HuH-7.5 (cell line): ENCODE measurements around the gene LZTFL1.

Experiments used
- DNase-seq: peaks from one replicate; pipeline ENCODE4 v3.0.0; 2011; ENCODE audit warnings: low spot score

LZTFL1 gene

DNA sequence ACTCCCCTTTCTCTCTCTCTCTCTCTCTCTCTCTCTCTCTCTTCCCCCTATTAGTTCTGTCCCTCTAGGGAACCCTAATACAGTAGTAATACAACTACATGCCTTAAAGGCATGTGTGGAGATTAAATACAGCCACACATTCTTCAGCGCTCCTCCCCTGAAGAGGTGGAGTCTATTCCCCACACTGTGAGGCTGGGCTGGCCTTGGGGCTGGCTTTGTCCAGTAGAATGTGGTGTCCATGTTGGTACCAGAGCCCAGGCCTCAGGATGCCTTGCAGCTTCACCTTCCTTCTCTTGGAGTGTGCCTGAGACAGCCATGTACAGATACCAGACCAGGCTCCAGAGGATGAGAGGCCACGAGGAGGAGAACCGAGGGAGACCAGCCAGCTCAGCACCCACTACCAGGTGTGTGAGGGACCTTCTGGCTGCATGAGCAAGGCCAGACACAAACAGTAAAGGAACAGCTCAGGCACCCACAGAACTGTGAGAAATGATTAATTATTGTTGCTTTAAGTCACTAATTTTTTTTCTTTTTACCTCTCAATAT, 56.2 kb downstream of the LZTFL1 start:
- no peak for DNase-seq

DNA sequence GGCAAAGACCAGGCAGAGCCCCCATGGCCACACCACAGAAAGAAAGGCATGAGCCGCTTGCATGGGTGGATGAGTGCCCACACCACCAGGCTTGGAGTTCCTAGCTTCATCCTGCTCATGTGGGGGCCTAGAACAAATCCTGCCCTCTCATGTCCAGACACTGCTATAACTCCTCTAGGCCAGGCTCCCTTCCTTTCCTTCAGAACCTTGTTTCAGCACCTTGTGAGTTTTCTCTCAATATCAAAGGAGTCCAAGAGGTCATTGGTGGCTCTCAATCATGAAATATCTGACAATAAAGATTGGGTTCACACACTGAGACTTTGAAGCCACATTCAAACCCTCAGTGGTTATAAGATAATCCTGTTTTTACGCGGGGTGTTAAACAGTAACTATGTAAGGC, 58.3 kb downstream of the LZTFL1 start:
- no peak for DNase-seq

DNA sequence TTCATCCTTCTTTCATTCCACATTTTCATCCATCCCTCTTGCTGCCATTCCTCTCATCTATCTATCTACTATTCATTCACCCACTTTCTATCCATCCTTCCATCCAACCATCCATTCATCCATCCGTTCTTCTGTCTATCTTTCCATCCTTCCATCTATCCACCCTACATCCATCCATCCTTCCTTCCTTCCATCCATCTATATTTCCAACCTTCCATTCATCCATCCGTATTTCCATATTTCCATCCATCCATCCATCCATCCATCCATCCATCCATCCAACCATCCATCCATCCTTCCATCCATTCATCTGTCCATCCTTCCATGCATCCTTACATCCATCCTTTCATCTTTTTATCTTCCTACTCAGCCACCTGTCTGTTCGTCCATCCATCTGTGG, 59.5 kb downstream of the LZTFL1 start:
- DNase-seq = no peak

DNA sequence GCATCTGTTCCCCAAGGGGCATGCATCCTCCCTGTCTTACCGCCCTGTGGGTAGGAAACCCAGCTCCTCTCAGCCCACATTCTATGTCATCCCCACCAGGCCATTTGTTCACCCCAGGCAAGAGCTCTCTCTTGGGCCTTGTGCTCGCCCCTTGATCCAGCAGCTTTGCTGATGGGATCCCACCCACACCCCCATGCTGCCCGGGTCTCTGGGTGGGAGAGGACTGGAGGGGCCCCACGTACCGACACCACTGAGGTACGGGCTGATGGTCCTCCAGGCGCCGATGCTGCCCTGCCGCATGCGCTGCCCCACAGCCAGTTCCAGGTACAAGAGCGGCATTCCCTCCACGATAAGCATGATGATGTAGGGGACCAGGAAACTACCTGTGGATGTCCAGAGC, 60.1 kb downstream of the LZTFL1 start:
- no peak for DNase-seq

DNA sequence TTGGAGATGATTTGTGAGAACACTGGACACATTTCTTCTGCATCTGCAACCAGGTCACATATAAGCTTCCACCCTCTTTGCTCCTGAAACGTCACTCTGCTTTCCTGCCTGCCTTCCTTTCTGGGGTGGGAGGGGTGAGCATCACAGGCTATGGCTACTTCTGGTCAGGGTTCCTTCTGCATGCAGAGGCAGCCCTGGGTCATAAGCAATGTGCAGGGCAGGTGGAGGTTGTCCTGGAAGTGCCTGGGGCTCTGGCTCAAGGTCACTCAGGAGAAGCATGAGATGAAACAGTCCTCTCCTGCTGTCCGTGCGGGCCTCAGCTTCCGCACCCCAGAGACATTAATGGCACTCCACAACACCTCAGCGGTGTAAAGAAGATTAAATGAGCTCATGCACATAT, 60.6 kb downstream of the LZTFL1 start:
- no peak for DNase-seq

DNA sequence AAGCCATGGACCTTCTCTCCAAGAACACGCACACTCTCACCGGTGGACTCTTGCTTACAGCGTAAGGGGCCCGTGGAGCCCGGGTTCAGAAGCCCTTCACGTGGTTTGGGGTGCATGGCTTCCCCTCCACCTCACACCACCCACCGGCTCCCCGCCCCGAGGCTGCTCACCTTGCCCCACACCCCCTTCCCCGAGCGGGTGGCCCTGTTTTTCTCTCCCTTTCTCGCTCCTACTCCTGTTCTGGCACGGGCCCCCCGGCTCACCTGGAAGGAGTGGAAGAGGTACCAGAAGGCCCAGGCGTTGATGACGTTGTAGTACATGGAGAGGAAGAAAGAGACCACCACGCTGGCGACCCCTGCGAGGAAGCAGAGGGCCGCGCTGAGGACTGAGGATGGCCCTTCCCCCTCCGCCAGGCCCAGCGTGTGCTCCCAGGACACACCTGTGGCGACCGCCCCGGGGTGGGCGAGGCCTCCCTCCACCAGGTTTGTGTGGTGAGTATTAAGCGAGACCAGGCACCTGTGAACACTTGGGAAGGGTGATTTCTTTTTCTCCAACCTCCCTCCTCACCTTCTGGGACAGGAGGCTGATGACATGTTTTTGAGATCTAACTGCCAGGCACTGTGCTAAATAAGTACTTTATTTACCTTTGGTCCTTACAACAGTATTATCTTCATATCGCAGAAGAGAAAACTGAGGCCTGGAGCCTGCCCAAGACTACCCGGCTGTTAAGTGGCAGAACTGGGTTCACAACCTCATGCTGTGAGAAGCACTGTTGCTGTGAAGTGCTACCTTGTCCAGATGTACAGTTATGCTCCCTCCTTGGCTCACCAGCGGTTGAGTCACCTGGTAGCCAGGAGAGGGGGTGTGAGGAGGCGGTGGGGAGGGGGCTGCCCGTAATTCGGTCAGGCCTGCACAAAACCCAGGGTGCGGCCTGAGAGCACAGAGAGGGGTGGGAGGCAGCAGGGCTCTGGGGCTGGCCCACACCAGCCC, 61.9 kb downstream of the LZTFL1 start:
- DNase-seq = no peak

DNA sequence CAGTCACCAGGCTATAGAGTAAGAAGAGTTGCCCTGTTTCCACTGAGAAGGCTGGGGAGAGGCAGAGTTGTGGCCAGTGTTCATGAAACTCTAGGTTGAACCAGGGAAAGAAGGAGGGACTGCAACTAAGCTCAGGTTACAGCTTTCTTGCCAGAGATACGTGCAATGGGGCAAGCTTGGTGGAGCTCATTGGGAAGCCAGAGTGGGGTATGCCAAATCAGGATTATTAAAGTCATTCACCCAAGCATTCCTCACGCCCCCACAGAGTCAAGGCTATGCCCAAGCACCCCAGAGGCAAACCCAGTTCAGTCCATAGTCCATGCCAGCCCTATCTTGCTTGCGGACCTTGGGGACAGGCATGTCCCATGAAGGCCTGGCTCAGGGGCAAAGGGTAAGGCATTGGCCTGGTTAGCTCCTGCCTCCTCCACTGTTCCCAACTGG, 63.1 kb downstream of the LZTFL1 start:
- DNase-seq = no peak

DNA sequence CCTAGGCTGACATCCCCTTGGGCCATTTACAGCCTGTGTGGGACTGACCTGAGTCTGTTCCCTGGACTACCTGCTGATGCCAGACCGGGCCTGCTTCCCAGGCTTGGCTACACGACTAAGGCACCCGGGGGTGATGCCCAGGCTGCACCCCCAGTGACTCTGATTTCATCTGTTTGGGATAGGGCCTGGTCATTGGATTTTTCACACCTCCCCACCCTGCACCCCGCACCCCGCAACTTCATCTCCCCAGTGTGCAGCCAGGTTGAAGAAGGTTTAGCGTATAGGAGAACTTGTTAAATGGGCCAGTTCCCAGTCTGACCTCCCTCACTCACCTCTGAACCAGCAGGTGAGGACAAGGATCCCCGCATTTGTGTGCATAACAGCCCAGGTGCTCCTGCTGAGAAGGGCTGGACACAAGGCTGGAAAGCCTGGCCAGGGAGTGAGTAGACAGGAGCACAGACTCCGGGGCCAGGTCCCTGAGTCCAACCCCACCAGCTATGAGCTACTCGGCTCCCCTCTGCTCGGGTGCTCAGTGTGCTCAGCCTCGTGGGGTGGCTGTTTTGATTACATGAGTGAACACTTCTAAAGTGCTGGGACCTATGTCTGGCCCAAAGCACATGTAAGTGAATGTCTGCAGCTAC, 64.1 kb downstream of the LZTFL1 start:
- DNase-seq = no peak

DNA sequence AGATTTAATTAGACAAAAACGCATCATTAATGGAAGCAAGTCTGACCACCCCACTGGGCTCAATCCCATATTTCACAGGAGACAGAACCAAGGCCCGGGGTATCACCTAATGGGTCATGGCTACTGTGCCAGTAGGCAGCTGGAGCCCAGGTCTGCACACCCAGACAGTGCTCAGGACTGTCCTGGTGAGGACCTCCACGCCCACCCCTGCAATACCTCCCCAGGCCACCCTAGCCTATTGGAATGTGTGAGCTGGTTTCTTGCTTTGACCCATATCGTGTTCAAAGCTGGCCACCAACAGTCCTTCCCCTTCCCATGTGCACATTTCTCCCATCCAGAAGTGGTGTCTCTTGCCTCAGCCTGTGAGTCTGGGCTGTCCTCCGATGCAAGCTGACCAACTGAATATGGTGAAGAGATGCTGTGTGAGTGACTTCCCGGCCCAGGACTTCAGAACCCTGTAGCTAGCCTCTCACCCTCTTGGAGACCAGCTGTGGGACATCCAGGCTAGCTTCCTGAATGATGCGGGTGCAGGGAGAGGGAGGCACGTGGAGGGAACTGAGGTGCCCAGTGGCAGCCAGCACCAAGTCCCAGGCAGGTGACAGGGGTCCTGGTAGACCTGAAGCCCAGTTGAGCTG, 64.7 kb downstream of the LZTFL1 start:
- DNase-seq = no peak

DNA sequence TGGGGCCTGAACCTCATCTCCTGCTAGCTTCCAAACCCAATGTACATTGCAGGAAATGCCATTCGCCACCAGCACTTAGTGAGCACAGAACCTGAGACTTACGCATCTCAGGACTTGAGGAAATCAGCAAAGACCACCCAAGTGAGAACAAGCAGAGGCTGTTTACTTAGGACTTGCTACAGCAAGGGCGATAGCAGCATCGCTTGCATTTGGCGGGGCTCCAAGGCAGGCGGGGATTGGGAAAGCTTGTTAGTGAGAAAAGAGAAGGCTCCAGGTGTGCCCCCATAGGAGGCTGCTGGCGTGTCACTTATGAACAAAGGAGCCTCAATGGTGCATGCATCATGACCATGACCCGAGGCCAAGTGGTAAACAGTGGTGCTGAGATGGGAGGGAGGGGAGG, 65.3 kb downstream of the LZTFL1 start:
- DNase-seq = no peak

DNA sequence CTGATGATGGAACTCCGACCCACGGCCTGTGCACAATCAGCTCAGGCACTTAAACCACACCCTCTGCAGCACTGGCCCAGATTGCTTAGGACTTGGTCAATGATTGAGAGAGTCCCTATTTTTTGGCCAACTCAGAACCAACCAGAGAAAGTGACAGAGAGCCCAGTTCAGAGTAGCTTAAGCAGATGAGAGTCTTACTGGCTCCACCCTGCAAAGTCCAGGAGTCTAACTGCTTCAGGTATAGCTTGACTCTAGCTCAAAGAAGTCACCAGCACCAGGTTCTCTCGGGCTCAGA, 65.7 kb downstream of the LZTFL1 start:
- no peak for DNase-seq

DNA sequence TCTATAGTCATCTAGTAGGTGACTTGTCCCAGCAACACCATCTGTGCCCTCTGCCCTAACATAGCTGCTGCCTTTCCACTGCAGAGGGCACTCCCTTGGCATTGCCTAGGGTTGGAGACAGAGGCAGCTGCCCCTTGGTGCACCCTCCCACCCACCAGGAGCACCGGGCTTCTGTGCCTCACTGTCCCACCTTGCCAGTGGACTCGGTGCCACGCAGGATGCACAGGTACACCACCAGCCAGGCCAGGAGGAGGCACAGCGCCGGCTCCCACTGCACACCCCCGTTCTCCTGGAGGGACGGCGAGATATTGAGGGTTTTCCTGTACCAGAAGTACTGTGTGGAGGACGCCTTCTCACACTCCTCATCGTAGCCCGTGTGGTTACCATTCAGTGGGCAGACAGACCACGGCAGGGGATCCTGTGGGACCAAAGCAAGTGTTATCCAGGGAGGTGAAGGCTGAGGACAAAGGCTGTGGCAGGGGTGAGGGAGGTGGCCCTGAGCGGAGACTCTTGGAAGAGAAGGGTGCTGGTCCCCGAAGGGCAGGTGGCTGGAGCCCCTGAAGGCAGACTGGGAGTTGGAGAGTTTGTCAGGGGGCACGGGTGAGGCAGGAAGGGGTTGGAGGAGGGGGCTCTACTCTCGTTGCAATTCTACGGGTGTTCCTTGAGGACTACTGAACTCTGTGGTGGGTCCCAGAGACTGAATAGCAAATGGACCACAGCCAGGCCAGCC, 66.2 kb downstream of the LZTFL1 start:
- DNase-seq = no peak

DNA sequence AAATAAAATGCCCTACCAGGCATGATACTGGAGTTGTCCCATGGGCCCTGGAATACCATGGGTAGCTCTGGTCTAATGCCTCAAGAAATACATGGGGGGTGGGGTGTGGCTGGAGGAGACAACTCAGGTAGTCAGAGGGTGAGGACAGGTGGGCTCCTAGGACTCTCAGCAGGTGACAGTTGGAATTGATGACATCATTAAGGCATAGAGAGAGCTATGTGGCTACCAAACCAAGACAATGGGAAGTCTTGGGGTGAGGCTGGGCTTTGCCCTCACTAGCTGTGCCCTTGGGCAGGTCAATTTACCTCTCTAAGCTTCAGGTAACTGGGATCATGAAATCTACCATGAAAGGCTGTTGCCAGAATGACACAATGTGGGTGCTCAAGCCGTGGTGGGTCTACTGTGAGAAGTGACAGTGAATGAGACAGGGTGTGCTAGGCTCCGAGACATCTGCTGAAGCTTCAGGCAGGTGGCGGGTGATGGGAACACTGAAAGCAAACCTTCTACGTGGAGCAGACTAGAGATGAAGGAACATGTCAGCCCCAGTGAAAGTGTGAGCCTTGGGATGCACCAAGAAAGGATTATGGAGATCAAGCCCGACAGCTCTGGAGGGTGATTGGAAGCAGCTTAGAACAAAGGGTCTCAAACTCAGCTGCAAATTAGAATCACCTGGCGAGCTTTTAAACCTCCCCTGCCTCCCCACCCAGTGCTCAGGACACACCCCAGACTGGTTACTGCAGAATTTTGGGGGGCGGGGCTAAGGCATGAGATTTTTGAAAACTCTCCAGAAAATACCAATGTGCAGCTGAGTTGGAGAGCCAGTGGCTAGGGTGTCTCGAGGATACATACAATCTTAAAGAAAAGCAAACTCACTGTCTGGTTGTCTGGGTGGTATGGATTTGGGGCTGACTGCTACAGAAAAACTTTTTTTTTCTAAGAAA, 67.1 kb downstream of the LZTFL1 start:
- DNase-seq = no peak

DNA sequence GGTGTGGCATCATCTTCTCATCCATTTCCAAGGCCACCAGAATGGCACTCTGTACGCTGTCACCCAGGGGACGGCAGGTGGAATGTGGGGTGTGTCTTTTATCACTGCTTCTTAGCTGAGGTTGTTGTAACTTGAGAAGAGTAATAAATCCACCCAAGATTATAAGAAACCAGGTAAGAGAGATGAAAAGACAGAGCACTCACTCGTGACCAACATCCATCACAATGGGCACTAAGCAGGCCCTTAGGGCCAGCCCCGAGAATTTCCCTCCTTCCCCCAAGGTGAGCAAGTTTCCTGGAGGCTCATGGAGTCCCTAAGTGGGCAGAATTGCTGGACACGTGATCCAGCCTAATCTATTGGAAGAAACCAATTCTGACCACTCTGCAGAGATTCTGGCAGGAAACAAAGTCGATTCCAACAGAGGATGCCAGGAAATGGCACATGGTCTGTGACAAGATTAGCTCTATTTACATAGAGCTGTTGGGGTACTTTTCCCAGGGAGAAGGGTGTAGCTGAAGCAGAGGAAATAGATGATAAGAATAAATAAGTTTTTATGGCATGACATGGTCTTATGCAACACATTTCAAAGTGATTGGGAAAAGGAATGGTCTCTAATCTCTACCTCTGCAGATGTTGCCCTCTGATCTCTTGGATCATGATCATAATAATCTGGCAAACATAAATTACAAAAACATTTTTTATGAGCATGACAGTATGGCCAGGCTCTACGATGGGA, 68.0 kb downstream of the LZTFL1 start:
- DNase-seq = no peak
